Endothelial cell of umbilical vein (primary cell): ENCODE measurements around the gene STK17B. TPM values are rescaled to one million over a fixed set of nuclear protein-coding genes. Genes with fewer than 3 reads are reported as not detected.

Experiments used
- BruUV-seq: library from RNA; stranded (reverse); fragments of 400-500 nt; replicated peaks from 2 replicates; lab custom pipeline; 2021; lab: Mats Ljungman, UMichigan
- CTCF ChIA-PET: fragments of 300-600, 350-600 bp; sonication (Branson Sonifier 250); formaldehyde crosslinking; loops from one replicate; lab custom pipeline; 2021; ENCODE audit warnings: antibody characterized with exemption, inconsistent platforms; lab: Charles Lee
- POLR2A ChIA-PET: fragments of 300-600, 350-600 bp; sonication (Branson Sonifier 250); formaldehyde crosslinking; loops from one replicate; lab custom pipeline; 2021; ENCODE audit warnings: antibody characterized with exemption, inconsistent platforms; lab: Charles Lee
- DNase-seq: peaks from one replicate; pipeline ENCODE4 v3.0.0-alpha.2; 2011; ENCODE audit warnings: low read depth, low spot score
- FAIRE-seq: peaks from 2 replicates; lab custom pipeline; 2011; peaks lifted over from hg19 to GRCh38; lab: Jason Lieb, UNC
- H2AFZ ChIP-seq: 2 replicates; pipeline ENCODE4 v1.6.0; 2012; ENCODE audit warnings: low read depth, low read length, control low read depth, inconsistent platforms
- H3K27ac ChIP-seq: 2 replicates; pipeline ENCODE4 v1.5.1; 2011; ENCODE audit warnings: low read depth, mild to moderate bottlenecking, control low read depth, low read length, moderate library complexity; ENCODE audit not compliant: insufficient read depth
- H3K27me3 ChIP-seq, 2 experiments: 2 replicates each; pipeline versions ENCODE4 v1.6.0 to v1.6.1; 2011; ENCODE audit warnings: low read length in 2 of 2, mixed read lengths in 1 of 2; ENCODE audit not compliant: control insufficient read depth in 2 of 2, insufficient read depth in 2 of 2
- H3K36me3 ChIP-seq, 2 experiments: 2 replicates in 1 of 2; 3 replicates in 1 of 2; pipeline ENCODE4 v1.5.1; 2011; ENCODE audit warnings: low read length in 2 of 2, mild to moderate bottlenecking in 1 of 2, moderate library complexity in 1 of 2; ENCODE audit not compliant: control insufficient read depth in 2 of 2, insufficient read depth in 2 of 2; ENCODE audit errors: extremely low read depth in 1 of 2
- H3K4me1 ChIP-seq: 3 replicates; pipeline ENCODE4 v1.5.1; 2011; ENCODE audit warnings: mild to moderate bottlenecking, low read length; ENCODE audit not compliant: control insufficient read depth, insufficient read depth; ENCODE audit errors: extremely low read depth
- H3K4me2 ChIP-seq: 2 replicates; pipeline ENCODE4 v1.6.1; 2011; ENCODE audit warnings: low read length, control low read depth, mixed read lengths; ENCODE audit not compliant: insufficient read depth
- H3K4me3 ChIP-seq, 3 experiments: fragments of 200-600 bp in 1 of 3; sonication (generic), shearing (Covaris generic) in 1 of 3; replicated peaks in 1 of 3; 2 replicates each; pipeline ENCODE4 v1.5.1; 2011 to 2016; ENCODE audit warnings: control low read depth in 3 of 3, low read length in 3 of 3, mild to moderate bottlenecking in 2 of 3, inconsistent platforms in 1 of 3, low read depth in 1 of 3, moderate library complexity in 1 of 3; ENCODE audit not compliant: insufficient read depth in 1 of 3
- H3K79me2 ChIP-seq: 2 replicates; pipeline ENCODE4 v1.6.0; 2012; ENCODE audit warnings: low read length, inconsistent platforms; ENCODE audit not compliant: control insufficient read depth, insufficient read depth
- H3K9ac ChIP-seq: replicated peaks from 2 replicates; pipeline ENCODE3; 2011; ENCODE audit warnings: low read length, control low read depth; ENCODE audit not compliant: insufficient read depth; ENCODE audit errors: extremely low read depth
- H3K9me1 ChIP-seq: replicated peaks from 3 replicates; pipeline ENCODE4 v1.6.0; 2011; ENCODE audit warnings: mild to moderate bottlenecking, low read length; ENCODE audit not compliant: control insufficient read depth, insufficient read depth; ENCODE audit errors: extremely low read depth
- H3K9me3 ChIP-seq: replicated peaks from 2 replicates; pipeline ENCODE4 v1.5.1; 2012; ENCODE audit warnings: low read length, inconsistent platforms; ENCODE audit not compliant: control insufficient read depth, insufficient read depth
- H4K20me1 ChIP-seq: replicated peaks from 2 replicates; pipeline ENCODE3; 2011; ENCODE audit warnings: mild to moderate bottlenecking, low read length; ENCODE audit not compliant: control insufficient read depth, insufficient read depth; ENCODE audit errors: extremely low read depth
- CTCF ChIP-seq, 2 donors: IDR thresholded peaks; 1 replicate in 1 of 2; 2 replicates in 1 of 2; pipeline ENCODE4 v1.5.1; 2011; ENCODE audit warnings: low read length in 2 of 2, mild to moderate bottlenecking in 2 of 2, moderate library complexity in 2 of 2, control low read depth in 1 of 2, inconsistent platforms in 1 of 2, low read depth in 1 of 2; ENCODE audit not compliant: insufficient read depth in 1 of 2; ENCODE audit errors: extremely low read depth in 1 of 2
- EZH2 ChIP-seq: IDR thresholded peaks from 2 replicates; pipeline ENCODE4 v1.6.1; 2012; ENCODE audit warnings: borderline replicate concordance, low read depth, mild to moderate bottlenecking, moderate library complexity, low read length, inconsistent platforms; ENCODE audit not compliant: severe bottlenecking
- FOS ChIP-seq: IDR thresholded peaks from 2 replicates; pipeline ENCODE4 v1.6.1; 2011; ENCODE audit warnings: mild to moderate bottlenecking, low read length, moderate library complexity, borderline replicate concordance; ENCODE audit not compliant: insufficient read depth
- GATA2 ChIP-seq: IDR thresholded peaks from 2 replicates; pipeline ENCODE4 v1.7.0; 2011; ENCODE audit warnings: low read depth, mild to moderate bottlenecking, moderate library complexity, mixed read lengths, low read length; ENCODE audit not compliant: insufficient read length, insufficient read depth
- JUN ChIP-seq: IDR thresholded peaks from 2 replicates; pipeline ENCODE4 v1.6.1; 2011; ENCODE audit warnings: borderline replicate concordance, low read depth; ENCODE audit not compliant: insufficient read length, insufficient read depth
- MAX ChIP-seq: IDR thresholded peaks from 2 replicates; pipeline ENCODE4 v1.6.1; 2011; ENCODE audit not compliant: insufficient read depth, insufficient read length
- MYC ChIP-seq: IDR thresholded peaks from one replicate; pipeline ENCODE4 v1.6.1; 2011; ENCODE audit warnings: mild to moderate bottlenecking, low read depth, low read length
- POLR2A ChIP-seq: IDR thresholded peaks from 2 replicates; pipeline ENCODE4 v1.6.1; 2012; ENCODE audit warnings: low read depth, mild to moderate bottlenecking, control low read depth, low read length
- POLR2AphosphoS5 ChIP-seq: IDR thresholded peaks from 2 replicates; pipeline ENCODE4 v1.6.1; 2012; ENCODE audit warnings: low read depth, mild to moderate bottlenecking, control low read depth, low read length, moderate library complexity; ENCODE audit not compliant: insufficient read depth
- dilution Hi-C: fragments of 300-500 bp; cut with MboI; formaldehyde crosslinking; loops from one replicate; pipeline ENCODE4 v1.15.0; 2019; ENCODE audit warnings: low sequenced_read_pairs; ENCODE audit not compliant: extremely low pct_ligation_motif_present
- intact Hi-C: fragments of 100-400 bp; cut with micrococcal nuclease; formaldehyde crosslinking; loops from one replicate; pipeline ENCODE4 v1.10.0; 2022
- polyA plus RNA-seq, 4 experiments: library from polyadenylated mRNA; depleted of rRNA in 3 of 4; stranded (reverse) in 3 of 4; unstranded in 1 of 4; fragments of >200 nt; gene quantifications; 2 replicates each; pipeline versions ENCODE4 v1.2.1 to v1.2.3, GENCODE V29; 2011 to 2012; ENCODE audit warnings: missing spikeins in 1 of 4
- total RNA-seq: library from RNA; stranded (reverse); gene quantifications from 2 replicates; pipeline ENCODE4 v1.2.3, GENCODE V29; 2021

The STK17B gene
- total and polyA plus RNA-seq, 2 donors (not counting 3 experiments of a cell fraction or from before 2014, with no cell fraction given): 2.5 to 16.6 TPM

- Histone ChIP-seq H4K20me1 (no peaks in the 10 kb centered on the region), H3K36me3 (no peaks in the 10 kb centered on the region), H3K9me1 (no peaks in the 10 kb centered on the region), H3K4me2 (no peak overlapping the region), H3K27me3 (no peaks in the 10 kb centered on the region), H3K4me1 (peaks cover 2% of the 10 kb centered on the region), H3K9me3 (no peaks in the 10 kb centered on the region), H3K9ac (no peak overlapping the region), H2AFZ (peak overlapping the region; percentile 50), H3K27ac (no peak overlapping the region), H3K4me3 (no peak overlapping the region), H3K79me2 (no peaks in the 10 kb centered on the region)
- no TSS peak for BruUV-seq
- no peak for FAIRE-seq
- dilution Hi-C loops: no loop called here
- no peak for DNase-seq
- ChIA-PET POLR2A (no interaction called here), CTCF (interaction anchor here (0.6 to 1.4 kb wide), 4 partner anchors 11 to 96 kb away, joined by 3 read pairs; no protein-coding TSS in a partner anchor)
- intact Hi-C loops: no loop called here
- TF ChIP-seq GATA2 (no peak), MAX (no peak), POLR2AphosphoS5 (no peak), CTCF (IDR thresholded peaks at IDR 0.05; ENCODE audit: extremely low read depth in 1 of 2, insufficient read depth in 1 of 2, low read depth in 1 of 2, low read length in 2 of 2) (no peak), POLR2A (no peak), JUN (no peak), FOS (no peak), EZH2 (no peak), MYC (no peak)
Measured at GRCh38 chr2:196113061-196113974, 58.1 kb downstream of the STK17B start.
